AG09309 (cell line): ENCODE results near the gene PHF21A.

Experiments used
- DNase-seq: peaks from one replicate; pipeline ENCODE4 v3.0.0-alpha.2; 2010; ENCODE audit warnings: low read depth
- H3K4me3 ChIP-seq: 2 replicates; pipeline ENCODE4 v1.5.1; 2011; ENCODE audit warnings: mild to moderate bottlenecking, low read depth, low read length, moderate library complexity; ENCODE audit not compliant: control insufficient read depth
- CTCF ChIP-seq: IDR thresholded peaks from 2 replicates; pipeline ENCODE4 v1.5.1; 2011; ENCODE audit warnings: mild to moderate bottlenecking, low read depth, low read length, inconsistent platforms; ENCODE audit not compliant: insufficient read depth, control insufficient read depth; ENCODE audit errors: missing control alignments

PHF21A gene

GRCh38 chr11:46122945-46123715 is 1.9 kb upstream of the PHF21A start:
- H3K4me3 ChIP-seq = no peak overlapping the region
- DNase-seq = no peak
- TF ChIP-seq CTCF = no peak

- TF ChIP-seq CTCF = no peak
- peak; percentile 85 for DNase-seq
- H3K4me3 ChIP-seq = peak overlapping the region; percentile 68
Observed at GRCh38 chr11:46121724-46122477, 647 bp upstream of the PHF21A start.

- peak overlapping the region; percentile 68 for H3K4me3 ChIP-seq
- no peak for DNase-seq
- TF ChIP-seq CTCF = no peak
Observed at GRCh38 chr11:46120346-46121300, 631 bp downstream of the PHF21A start.

GRCh38 chr11:46119352-46120216 is 1.7 kb downstream of the PHF21A start:
- no peak for TF ChIP-seq CTCF
- peak; percentile 25 for DNase-seq

GRCh38 chr11:46118702-46119351 is 2.4 kb downstream of the PHF21A start:
- no peak for DNase-seq
- TF ChIP-seq CTCF = no peak
- H3K4me3 ChIP-seq = peak overlapping the region; percentile 68

More at GRCh38 chr11:46119352-46120216, 1.7 kb downstream of the PHF21A start:
- peak overlapping the region; percentile 68 for H3K4me3 ChIP-seq
